GM19395 (cell line): ENCODE data around the gene SND1.
"Not testable (repeated sequence)": the region's sequence is repeated elsewhere in the genome, so short reads cannot be mapped to it uniquely, and the experiment has no call there.

Source experiments
- ATAC-seq: cut with Tn5 transposase; IDR thresholded peaks from one replicate; pipeline ENCODE4 v1.9.1; 2021; ENCODE audit warnings: mild to moderate bottlenecking, moderate library complexity; ENCODE audit not compliant: unreplicated experiment

The SND1 gene

DNA sequence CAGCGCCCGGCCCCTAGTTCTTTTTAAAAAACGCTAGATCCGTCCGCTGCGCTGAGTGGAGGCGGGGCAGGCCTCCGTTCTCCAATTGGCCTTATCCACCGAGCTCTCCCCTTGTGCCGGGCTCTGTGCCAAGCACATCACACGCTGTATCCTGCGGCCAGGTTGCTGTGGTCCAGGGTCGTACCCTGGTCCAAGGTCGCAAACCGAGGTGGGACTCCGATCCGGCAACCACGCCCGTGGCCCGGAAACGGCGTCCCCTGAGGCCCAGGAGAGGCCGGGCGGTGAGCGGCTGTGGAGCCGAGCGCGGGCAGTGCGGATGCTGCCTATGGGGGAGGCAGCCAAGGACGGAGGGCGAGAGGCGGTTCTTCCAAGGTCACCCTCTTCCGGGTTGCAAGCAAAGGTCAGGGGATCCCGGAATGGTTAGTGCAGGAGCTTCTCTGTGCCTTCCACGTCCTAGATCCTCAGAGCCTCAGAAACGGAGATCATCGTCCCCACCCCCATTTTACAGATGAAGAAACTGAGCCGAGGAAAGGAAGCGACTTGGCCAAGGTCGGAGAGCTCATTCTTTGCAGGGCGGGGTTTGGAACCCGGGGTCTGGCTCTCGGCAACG lies 451.6 kb downstream of the SND1 start:
- ATAC-seq: peak; percentile 46

DNA sequence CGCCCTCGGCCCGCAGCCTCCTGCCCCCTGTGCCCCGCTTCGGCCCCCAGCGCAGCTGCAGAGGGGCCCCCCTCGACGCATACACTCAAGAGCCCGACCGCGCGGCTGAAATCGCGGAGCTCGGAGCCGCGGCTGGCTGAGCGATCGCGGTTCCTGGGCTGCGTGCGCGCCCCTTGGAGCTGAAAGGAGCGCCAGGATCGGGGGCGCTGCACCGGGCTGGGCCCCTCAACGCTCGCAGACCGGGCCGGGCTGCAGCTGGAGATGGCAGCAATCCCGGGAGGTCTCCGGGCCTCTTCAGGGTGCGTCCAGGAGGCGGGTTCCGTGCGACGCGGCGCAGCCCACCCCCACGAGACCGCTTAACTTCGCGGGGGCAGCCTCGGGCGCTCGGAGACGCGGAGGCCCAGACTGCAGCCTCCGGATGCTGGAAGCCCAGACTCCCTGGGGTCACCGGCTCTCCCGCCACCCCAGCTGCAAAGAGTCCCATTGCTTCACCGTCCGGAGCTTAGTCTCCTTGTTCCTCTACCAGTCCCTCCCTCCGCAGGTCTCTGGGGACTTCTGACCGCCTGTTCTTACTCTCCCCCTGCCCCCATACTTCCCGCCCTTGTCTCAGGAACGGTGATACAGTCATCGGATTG lies 452.2 kb downstream of the SND1 start:
- ATAC-seq: peak; percentile 14

DNA sequence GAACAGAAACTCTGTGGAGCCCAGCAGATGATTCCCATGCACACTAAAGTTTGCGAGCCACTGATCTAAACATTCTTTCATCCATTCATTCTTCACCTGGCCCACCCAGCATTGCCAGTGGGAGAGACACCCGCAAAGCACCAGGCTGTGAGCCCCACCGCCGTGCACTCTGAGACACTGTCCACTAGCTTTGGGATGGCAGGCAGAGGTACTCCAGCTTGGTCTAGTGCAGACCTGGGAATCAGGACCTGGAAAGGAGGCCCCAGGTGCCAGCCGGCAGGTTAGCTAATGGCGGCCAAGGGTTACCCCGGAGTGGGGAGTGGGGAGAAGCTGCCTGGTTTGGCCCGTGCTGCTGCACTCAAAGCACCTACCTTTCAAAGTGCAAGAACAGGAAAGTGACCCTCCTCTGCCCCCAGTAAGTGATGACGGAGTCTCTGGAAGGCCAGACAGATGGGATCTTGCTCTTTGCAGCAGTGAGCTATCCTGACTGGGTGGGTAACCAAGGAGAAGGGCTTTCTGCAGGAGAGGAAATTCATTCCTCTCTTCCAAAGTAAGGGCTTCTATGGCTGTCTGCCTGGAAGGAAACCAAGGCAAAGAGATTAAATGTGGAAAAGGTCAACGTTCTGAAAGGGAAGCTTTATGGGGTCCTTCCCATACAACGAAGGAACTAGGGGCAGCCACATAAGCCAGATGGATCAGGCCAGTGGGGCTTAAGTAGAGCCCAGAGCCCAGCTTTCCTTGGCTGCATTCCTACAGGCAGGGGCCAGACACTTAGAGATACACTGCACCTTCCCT lies 453.4 kb downstream of the SND1 start:
- no peak for ATAC-seq

DNA sequence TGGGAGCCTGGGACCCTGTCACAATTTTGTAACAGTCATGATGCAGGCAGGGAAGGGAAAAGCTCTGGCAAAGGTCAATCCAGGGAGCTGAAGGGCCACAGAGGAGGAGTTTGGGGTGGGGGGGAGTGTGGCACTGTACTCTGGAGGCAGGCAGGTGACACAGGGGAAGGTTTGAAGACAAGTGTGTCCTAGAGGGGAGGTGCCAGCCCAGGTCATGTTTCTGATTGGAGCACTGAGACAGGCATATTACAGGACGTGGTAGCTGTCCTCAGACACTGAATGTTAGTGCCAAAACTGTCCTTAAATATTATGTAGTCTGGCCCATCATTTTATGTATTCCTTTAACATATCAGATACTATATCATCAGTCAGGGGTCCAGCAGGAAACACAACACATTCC lies 454.8 kb downstream of the SND1 start:
- no peak for ATAC-seq

DNA sequence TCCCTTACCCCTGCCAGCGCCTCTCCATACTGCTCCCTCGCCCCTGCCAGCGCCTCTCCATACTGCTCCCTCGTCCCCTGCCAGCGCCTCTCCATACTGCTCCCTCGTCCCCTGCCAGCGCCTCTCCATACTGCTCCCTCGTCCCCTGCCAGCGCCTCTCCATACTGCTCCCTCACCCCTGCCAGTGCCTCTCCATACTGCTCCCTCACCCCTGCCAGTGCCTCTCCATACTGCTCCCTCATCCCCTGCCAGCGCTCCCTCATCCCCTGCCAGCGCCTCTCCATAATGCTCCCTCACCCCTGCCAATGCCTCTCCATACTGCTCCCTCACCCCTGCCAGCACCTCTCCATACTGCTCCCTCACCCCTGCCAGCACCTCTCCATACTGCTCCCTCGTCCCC lies 455.5 kb downstream of the SND1 start:
- not testable (repeated sequence) for ATAC-seq

DNA sequence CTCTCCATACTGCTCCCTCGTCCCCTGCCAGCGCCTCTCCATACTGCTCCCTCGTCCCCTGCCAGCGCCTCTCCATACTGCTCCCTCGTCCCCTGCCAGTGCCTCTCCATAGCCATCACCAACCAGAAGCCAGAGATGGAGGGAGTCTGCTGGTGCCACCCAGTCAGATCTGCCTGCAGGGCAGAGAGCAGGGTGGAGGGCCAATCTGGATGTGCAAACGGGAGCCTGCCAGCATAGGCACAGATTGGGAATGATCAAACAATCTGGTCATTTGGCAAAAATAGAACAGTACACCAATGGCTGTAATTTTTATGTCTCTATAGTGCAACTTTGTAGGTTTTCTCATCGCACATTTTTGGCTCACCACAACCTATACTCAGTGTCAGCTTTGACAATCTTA lies 456.1 kb downstream of the SND1 start:
- no peak for ATAC-seq

DNA sequence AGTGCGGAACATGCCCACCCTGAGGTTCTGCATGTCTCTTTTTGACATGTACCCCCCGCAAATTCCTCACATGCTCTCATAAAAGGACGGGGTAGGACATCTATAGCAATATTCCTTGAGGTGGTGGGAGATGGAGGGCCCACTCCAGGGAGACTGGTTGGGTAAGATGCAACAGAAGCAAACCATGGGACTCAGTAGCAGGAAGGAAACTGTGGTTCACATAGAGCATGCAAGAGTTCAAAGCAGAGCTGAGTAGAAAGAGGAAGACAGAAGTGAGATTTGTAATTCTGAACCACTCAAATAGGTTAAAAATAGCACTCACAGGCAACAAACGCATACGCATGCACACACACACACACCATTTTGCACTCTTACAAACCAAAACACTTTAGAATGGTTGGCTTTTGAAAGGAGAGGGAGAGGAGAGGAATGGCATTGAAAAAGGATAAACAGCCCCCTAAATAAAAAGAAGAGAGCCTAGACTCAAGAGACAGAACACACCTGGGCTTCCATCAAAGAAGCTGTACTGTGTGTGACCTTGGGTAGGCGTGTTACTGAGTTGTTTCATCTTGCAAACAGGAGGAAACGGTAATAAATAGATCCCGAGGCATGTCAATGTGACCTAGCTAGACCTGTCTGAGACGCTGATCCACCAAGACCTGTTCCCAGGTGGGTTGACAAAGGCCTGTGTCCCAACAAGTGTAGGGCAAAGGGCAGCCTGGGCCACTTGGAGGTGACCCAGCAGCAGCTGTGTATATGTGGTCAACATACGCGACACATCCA lies 456.8 kb downstream of the SND1 start:
- ATAC-seq: peak; percentile 92

DNA sequence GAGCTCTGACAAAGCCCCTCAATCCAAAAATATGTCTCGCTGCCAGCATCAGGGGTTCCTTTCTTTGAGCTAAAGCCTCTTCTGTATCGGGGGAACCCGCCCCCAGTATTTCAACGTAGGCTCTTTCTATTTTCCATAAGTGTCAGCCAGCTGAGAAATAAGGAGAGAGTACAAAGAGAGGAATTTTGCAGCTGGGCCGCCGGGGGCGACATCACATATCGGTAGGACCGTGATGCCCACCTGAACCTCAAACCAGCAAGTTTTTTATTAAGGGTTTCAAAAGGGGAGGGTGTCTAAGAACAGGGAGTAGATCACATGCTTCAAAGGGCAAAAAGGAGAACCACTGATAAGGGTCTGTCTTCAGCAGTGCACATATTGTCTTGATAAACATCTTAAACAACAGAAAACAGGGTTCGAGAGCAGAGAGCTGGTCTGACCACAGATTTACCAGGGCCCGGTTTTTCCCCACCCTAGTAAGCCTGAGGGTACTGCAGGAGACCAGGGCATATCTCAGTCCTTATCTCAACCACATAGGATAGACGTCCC lies 457.5 kb downstream of the SND1 start:
- not testable (repeated sequence) for ATAC-seq

DNA sequence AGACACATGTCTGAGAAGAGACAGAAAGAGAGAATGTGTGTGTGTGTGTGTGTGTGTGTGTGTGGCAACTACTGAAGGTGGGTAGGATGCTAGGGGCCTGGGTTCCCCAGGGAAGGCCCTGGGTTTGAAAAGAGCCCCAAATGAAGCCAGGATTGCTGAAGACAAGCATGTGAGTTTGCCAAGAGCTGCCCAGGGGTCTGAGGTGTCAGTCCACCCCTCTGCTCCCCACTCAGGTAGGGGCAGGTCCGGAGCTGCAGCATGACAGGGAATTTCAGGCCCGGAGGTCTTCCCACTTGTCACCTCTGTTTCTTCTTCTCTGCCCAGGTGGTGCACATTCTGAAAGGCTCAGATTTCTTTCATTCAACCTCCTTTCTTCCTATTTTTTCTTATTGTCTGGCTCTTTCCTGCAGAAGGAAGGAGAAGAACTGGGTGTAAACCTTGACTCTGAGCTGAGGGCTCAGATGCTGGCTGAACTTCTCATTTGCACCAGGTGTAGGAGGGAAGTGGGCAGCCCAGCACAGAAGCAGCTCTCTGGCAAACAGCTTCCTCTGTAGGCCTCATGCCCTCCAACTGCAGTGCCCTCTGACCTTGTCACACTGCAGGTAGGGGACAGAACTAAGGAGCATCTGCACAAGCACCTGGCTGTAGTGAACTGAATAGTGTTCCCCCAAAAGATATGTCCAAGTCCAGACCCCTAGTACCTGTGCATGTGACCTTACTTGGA lies 458.8 kb downstream of the SND1 start:
- no peak for ATAC-seq

DNA sequence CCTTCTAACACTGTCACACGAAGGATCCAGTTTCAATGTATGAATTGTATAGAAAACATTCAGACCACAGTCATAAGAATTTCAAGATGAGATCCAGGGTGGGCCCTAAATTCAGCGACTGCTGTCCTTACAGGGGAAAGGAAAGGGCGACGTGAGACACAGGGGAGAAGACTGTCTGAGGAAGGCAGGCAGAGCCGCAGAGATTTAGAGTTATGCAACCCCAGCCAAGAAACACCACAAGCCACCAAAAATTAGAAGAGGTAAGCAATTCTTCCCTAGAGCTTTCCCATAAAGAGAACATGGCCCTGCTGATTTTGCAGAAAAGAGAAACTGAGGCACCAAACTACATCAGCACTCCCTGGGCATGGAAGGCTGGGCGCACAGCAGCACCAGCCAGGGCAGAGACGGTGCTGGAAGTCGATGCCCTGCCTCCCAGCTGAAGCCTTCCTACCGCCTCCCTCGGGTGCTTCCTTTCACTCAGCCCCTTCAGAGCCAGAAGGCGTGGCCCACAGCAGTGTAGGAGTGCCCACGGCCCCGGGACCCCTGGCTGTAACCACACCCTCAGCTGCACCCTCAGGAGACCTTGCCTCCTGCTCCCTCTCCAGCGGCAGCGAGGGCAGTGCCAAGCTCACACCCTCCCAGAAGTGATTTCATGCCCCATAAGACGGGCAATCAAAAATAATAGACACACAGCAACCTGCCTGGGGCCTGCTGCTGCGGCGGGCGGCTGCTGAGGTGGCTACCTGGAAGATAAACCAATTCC lies 460.2 kb downstream of the SND1 start:
- ATAC-seq: no peak

DNA sequence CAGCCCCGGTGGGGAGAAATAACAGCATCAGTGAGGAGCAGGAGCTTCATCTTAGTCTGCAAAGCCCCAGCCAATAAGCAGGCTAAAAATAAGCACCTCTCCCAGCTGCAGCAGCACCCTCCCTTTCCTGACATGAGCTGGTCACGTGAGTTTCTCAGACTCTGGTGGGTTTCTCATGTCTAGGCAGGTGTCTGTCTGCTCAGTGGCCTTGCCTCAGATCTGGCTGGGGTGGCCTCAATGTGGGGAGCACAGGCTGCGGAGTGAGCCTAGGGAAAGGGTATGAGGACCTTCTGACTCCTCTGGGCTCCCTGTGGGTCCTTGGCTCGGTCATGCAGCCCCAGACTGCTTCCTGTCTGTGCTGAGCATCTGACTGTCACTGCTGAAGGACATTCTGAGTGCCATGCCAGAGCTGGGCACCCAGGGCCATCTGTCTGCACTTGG lies 460.8 kb downstream of the SND1 start:
- ATAC-seq: no peak

DNA sequence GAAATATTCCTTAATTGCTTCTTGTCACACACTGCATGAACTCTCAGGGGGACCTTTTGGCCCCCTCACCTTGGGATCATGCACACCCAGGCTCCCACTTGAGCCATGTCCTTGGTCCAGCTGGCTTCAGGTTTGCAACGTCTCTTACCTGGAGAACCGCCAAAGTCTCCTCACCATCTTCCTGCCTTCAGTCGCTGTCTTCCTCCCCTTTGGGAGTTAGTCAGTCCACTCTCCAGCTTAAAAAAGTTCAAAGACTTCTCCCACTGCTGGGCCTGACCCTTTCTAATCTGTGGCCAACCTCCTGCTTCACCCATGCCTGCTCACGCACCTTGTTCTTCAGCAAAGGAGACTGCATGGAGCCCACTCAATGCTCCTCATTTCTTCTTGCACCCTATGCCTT lies 461.8 kb downstream of the SND1 start:
- no peak for ATAC-seq

DNA sequence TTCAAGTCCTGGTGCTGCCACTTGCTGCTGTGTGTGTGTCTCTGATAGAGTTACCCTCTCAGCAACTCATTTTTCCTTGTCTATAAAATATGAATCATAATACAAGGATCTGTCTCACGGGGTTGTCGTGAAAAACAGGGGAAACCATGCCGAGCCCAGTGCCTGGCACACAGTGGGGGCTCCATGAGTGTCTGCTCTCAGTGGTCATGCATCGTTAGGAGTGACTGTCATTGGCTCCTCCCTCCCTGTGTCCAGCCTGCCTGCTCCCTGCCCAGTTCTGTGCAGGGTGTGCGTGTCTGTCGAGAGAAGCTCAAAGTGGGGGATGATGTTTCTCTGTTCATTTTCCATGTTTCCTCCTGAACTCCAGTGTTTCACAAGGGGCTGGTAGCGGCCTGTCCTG lies 462.8 kb downstream of the SND1 start:
- no peak for ATAC-seq

DNA sequence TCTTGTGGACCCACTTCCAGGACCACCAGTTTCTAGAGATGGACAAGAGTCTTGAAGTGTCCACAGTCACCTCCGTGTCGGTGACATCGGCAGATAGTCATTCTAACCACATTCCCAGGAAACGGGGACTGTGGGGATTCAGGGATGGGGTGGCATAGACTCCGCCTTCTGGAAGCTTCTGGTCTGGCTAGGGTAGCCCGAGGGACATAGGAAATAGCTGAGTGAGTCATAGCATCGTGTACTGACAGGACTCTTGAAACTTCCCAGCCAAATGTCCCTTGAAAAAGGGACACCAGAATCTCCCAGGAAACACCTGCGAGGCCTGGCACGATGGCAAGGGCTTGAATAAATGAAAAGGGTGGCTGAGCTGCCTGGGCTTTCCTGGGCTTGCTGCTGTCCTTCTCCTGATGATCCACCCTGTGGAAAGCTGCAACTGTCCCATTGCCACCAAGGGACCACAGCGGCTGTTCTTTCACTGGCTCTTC lies 463.4 kb downstream of the SND1 start:
- ATAC-seq: no peak

DNA sequence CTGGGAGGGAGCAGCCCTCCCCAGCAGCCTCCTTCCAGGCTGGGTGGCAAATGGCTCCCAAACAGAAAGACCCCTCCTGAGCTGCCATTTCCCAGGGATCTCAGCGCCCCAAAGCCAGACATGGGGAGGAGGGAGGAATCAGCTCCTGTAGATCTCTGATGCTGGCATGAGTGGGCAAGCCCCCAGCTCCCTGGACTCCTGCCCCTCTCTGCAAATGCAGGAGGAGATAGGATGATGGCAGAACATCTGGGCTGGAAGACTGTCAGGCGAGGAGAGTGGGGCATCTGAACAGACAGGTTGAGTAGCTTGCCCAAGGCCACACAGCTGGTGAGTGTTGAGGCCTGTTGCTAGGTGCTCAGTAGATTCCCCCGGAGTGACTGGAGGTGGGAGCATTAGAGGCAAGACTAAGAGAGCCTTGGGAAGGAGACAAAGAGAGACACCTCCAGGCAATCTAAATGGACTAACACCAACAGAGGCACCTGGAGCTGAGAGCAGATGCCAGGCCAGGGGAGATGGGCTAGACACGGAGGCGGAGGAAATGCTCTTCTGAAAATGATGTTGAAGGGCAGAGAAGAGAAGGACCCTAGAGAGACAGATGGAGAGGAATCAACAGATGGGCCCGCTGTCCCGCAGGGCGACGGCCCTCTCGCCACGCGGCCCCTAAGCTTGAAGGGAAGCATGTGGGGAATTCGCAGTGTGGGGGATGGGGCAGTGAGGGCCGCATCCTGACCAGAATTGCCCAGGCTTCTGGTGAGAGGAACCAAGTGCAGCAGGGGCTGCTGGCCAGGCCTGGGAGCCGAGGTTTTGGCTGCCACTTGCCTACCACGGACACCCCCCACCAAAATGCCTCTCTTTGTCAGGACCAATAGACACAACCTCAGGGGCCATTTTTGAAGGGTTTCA lies 464.1 kb downstream of the SND1 start:
- ATAC-seq: no peak

DNA sequence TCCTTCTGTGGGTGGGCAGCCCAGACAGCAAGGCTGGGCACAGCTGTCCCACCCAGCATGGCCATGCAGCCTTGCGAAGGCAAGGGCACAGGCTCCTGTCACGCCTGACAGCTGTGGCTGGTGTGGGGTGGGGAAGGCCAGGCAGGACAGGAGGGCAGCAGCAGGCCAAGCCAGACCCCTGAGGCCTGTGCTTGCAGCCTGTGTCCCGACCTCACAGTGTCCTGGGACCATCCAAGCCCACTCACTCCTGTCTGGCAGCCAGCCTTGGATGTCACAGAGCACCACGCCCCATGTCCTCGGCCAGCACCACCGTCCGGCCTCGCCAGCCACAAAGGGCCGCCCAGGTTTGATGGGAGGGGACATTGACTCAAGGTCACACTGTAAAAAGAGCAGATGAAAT lies 464.7 kb downstream of the SND1 start:
- ATAC-seq: no peak

DNA sequence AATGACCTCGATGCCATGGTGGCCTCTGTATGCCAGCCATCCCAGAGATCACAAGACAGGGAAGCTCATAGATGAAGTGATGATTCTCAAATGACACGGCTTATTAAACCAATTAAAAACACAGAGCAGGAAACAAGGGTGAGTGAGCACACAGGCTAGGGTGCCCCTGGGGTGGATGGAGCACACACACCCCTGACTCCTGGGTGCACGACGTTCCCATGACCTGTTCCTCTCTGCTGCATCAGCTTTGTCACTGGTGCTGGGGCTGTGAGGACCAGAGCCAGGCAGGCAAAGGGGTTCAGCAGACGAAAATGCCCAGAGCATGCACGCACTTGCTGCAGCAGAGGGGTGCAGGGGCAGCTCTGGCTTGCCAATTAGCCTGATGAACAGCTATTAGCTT lies 465.7 kb downstream of the SND1 start:
- no peak for ATAC-seq

DNA sequence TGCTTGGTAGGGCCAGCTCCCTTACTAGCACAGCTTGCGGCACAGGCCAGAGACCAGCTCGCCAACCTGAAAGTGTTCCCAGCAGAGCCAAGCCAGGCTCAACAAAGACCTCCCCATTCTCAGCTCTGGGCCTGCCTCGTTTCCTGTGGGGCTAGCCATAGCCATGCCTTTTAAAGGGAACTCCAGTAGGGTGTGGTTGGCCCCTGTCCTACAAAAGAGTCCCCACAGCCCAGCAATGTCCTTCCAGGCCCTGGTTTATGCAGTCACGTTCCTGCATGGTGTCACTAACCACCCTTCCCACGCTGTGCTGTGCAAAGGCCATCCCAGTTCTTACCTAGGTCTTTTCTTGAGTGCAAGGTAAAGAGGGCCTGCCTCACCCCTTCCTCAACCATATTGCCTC lies 467.0 kb downstream of the SND1 start:
- ATAC-seq: no peak

DNA sequence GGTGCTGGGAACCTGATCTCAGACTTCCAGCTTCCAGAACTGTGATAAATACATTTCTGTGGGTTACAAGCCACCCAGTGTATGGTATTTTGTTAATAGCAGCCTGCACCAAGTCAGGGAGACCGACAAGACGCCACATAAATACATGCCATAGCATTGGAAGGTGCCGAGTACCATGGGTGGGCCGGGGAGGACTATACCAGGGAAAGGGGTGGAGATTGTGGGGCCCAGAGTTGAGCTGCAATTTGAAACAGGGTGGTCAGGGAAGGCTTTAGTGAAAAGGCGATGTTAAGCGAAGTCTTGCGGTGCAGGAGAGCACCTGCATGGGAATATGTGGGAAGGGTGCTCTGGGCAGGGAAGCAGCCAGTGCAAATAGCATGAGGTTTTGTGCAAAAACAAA lies 468.1 kb downstream of the SND1 start:
- no peak for ATAC-seq
